H1 (cell line): ENCODE measurements around the gene IGFALS. TPM values are rescaled to one million over a fixed set of nuclear protein-coding genes. Genes with fewer than 3 reads are reported as not detected.

Experiments
- CTCF ChIA-PET: fragments of 300-600 bp; sonication (Branson Sonifier 250); formaldehyde crosslinking; loops from one replicate; lab custom pipeline; 2021; ENCODE audit not compliant: partially characterized antibody; lab: Charles Lee
- POLR2A ChIA-PET: fragments of 300-600 bp; sonication (Branson Sonifier 250); formaldehyde crosslinking; loops from one replicate; lab custom pipeline; 2021; ENCODE audit warnings: inconsistent platforms; ENCODE audit not compliant: partially characterized antibody; lab: Charles Lee
- DNase-seq, 2 experiments: peaks; one replicate each; pipeline versions ENCODE4 v3.0.0 to v3.0.0-alpha.2; 2010 to 2022; ENCODE audit warnings: low spot score in 2 of 2, low read depth in 1 of 2, mixed read lengths in 1 of 2
- FAIRE-seq: peaks from 2 replicates; lab custom pipeline; 2011; peaks lifted over from hg19 to GRCh38; lab: Jason Lieb, UNC
- H2AFZ ChIP-seq: 2 replicates; pipeline ENCODE4 v1.8.1; 2012; ENCODE audit warnings: low read length, inconsistent platforms
- H2AK5ac ChIP-seq: 2 replicates; pipeline ENCODE4 v1.6.1; 2013; ENCODE audit warnings: low read depth, low read length
- H2BK120ac ChIP-seq: replicated peaks from 2 replicates; pipeline ENCODE3; 2013; ENCODE audit warnings: low read depth, low read length, inconsistent platforms
- H2BK12ac ChIP-seq: 2 replicates; pipeline ENCODE4 v1.6.1; 2013; ENCODE audit warnings: low read depth, low read length
- H2BK15ac ChIP-seq: 2 replicates; pipeline ENCODE4 v1.6.1; 2013; ENCODE audit warnings: low read length
- H2BK20ac ChIP-seq: 2 replicates; pipeline ENCODE4 v1.6.1; 2013; ENCODE audit warnings: low read length
- H2BK5ac ChIP-seq: 2 replicates; pipeline ENCODE4 v1.6.1; 2013; ENCODE audit warnings: low read depth, low read length
- H3K14ac ChIP-seq: 2 replicates; pipeline ENCODE4 v1.6.1; 2013; ENCODE audit warnings: inconsistent platforms; ENCODE audit not compliant: insufficient read length
- H3K18ac ChIP-seq: 2 replicates; pipeline ENCODE4 v1.6.1; 2013; ENCODE audit warnings: low read length; ENCODE audit errors: extremely low read depth
- H3K23ac ChIP-seq: 2 replicates; pipeline ENCODE4 v1.6.1; 2013; ENCODE audit warnings: inconsistent platforms; ENCODE audit not compliant: insufficient read length
- H3K23me2 ChIP-seq: 2 replicates; pipeline ENCODE4 v1.6.1; 2013; ENCODE audit warnings: low read depth, low read length
- H3K27ac ChIP-seq: 2 replicates; pipeline ENCODE4 v1.6.1; 2011; ENCODE audit warnings: low read depth, low read length, inconsistent platforms
- H3K27me3 ChIP-seq, 4 experiments: replicated peaks in 1 of 4; 1 replicate in 1 of 4; 2 replicates in 3 of 4; pipeline versions ENCODE4 v1.6.1 to v1.8.1; 2011 to 2013; ENCODE audit warnings: low read length in 3 of 4, mild to moderate bottlenecking in 3 of 4, inconsistent platforms in 2 of 4, mixed read lengths in 2 of 4, moderate library complexity in 1 of 4; ENCODE audit not compliant: control insufficient read depth in 3 of 4, insufficient read depth in 3 of 4; ENCODE audit errors: extremely low read depth in 1 of 4
- H3K36me3 ChIP-seq, 4 experiments: 2 replicates each; pipeline versions ENCODE4 v1.6.1 to v1.8.1; 2011 to 2013; ENCODE audit warnings: mild to moderate bottlenecking in 4 of 4, low read length in 3 of 4, moderate library complexity in 2 of 4, control low read depth in 1 of 4, inconsistent platforms in 1 of 4; ENCODE audit not compliant: insufficient read depth in 4 of 4, control insufficient read depth in 2 of 4
- H3K4ac ChIP-seq: replicated peaks from 2 replicates; pipeline ENCODE3; 2013; ENCODE audit warnings: low read length, low read depth, mixed read lengths, inconsistent platforms; ENCODE audit not compliant: insufficient read length
- H3K4me1 ChIP-seq, 4 experiments: replicated peaks in 1 of 4; 1 replicate in 1 of 4; 2 replicates in 3 of 4; pipeline versions ENCODE4 v1.6.1 to v1.8.1; 2011 to 2013; ENCODE audit warnings: low read length in 3 of 4, inconsistent platforms in 2 of 4, mixed read lengths in 1 of 4; ENCODE audit not compliant: insufficient read depth in 4 of 4, control insufficient read depth in 3 of 4
- H3K4me2 ChIP-seq, 2 experiments: 2 replicates each; pipeline versions ENCODE4 v1.6.1 to v1.8.1; 2011 to 2013; ENCODE audit warnings: low read depth in 2 of 2, low read length in 2 of 2, control low read depth in 1 of 2, inconsistent platforms in 1 of 2, mild to moderate bottlenecking in 1 of 2; ENCODE audit not compliant: insufficient read depth in 1 of 2
- H3K4me3 ChIP-seq, 4 experiments: fragments of 200-600, 300-600 bp in 1 of 4; sonication (generic), shearing (Covaris generic), sonication (Bioruptor Twin) in 1 of 4; 2 replicates each; pipeline versions ENCODE4 v1.5.1 to v1.8.1; 2011 to 2016; ENCODE audit warnings: low read length in 4 of 4, low read depth in 3 of 4, control low read depth in 2 of 4, inconsistent platforms in 2 of 4, mild to moderate bottlenecking in 2 of 4, mixed read lengths in 1 of 4, moderate library complexity in 1 of 4; ENCODE audit not compliant: insufficient read depth in 2 of 4; ENCODE audit errors: extremely low read depth in 1 of 4
- H3K56ac ChIP-seq: replicated peaks from 2 replicates; pipeline ENCODE3; 2013; ENCODE audit warnings: low read depth, mild to moderate bottlenecking, mixed read lengths, low read length, inconsistent platforms; ENCODE audit not compliant: insufficient read length
- H3K79me1 ChIP-seq: 2 replicates; pipeline ENCODE4 v1.6.1; 2013; ENCODE audit warnings: low read depth, low read length, control low read depth
- H3K79me2 ChIP-seq, 2 experiments: 2 replicates each; pipeline versions ENCODE4 v1.6.1 to v1.8.1; 2012 to 2013; ENCODE audit warnings: low read length in 2 of 2, mild to moderate bottlenecking in 2 of 2, inconsistent platforms in 1 of 2; ENCODE audit not compliant: insufficient read depth in 2 of 2, control insufficient read depth in 1 of 2
- H3K9ac ChIP-seq, 4 experiments: replicated peaks in 1 of 4; 1 replicate in 1 of 4; 2 replicates in 3 of 4; pipeline versions ENCODE4 v1.6.1 to v1.8.1; 2011 to 2013; ENCODE audit warnings: low read depth in 3 of 4, low read length in 3 of 4, control low read depth in 2 of 4, mild to moderate bottlenecking in 2 of 4, moderate library complexity in 2 of 4, inconsistent platforms in 1 of 4; ENCODE audit errors: extremely low read depth in 1 of 4
- H3K9me3 ChIP-seq, 2 experiments: 2 replicates each; pipeline versions ENCODE4 v1.6.1 to v1.8.1; 2012 to 2013; ENCODE audit warnings: mild to moderate bottlenecking in 2 of 2, moderate library complexity in 2 of 2, control low read depth in 1 of 2, inconsistent platforms in 1 of 2, low read depth in 1 of 2, low read length in 1 of 2, mixed read lengths in 1 of 2; ENCODE audit not compliant: insufficient read depth in 2 of 2
- H4K20me1 ChIP-seq, 2 experiments: replicated peaks in 1 of 2; 2 replicates each; pipeline versions ENCODE3 to v1.8.1; 2011 to 2013; ENCODE audit warnings: inconsistent platforms in 2 of 2, low read length in 2 of 2, mild to moderate bottlenecking in 1 of 2; ENCODE audit not compliant: insufficient read depth in 2 of 2, control insufficient read depth in 1 of 2
- H4K5ac ChIP-seq: 2 replicates; pipeline ENCODE4 v1.6.1; 2013; ENCODE audit warnings: low read length, low read depth, mixed read lengths, inconsistent platforms; ENCODE audit not compliant: insufficient read length
- H4K8ac ChIP-seq: 2 replicates; pipeline ENCODE4 v1.8.0; 2013; ENCODE audit warnings: mild to moderate bottlenecking, moderate library complexity, low read length, inconsistent platforms; ENCODE audit not compliant: insufficient read depth; ENCODE audit errors: extremely low read depth
- H4K91ac ChIP-seq: replicated peaks from 2 replicates; pipeline ENCODE3; 2013; ENCODE audit warnings: low read length, mixed read lengths, inconsistent platforms; ENCODE audit not compliant: insufficient read length
- BRCA1 ChIP-seq: IDR thresholded peaks from 2 replicates; pipeline ENCODE4 v1.6.1; 2012; ENCODE audit warnings: low read depth, low read length, improper control_type of control experiment
- FOSL1 ChIP-seq: IDR thresholded peaks from 2 replicates; pipeline ENCODE4 v1.6.1; 2011; ENCODE audit warnings: mild to moderate bottlenecking, low read depth, low read length, moderate library complexity; ENCODE audit not compliant: insufficient read depth
- SUZ12 ChIP-seq: fragments of 200-600 bp; sonication (generic); IDR thresholded peaks from 2 replicates; pipeline ENCODE4 v1.6.1; 2012; ENCODE audit warnings: mild to moderate bottlenecking, inconsistent platforms, low read length, moderate library complexity, mixed read lengths
- TBP ChIP-seq: IDR thresholded peaks from 2 replicates; pipeline ENCODE4 v1.6.1; 2011; ENCODE audit warnings: low read depth, low read length, improper control_type of control experiment
- WGBS, 2 experiments: shearing (Covaris generic) in 1 of 2; methylation state at CpG; one replicate each; pipeline versions ENCODE4 v1.1.6 to v1.1.7; 2013 to 2015; ENCODE audit warnings: low lambda C conversion rate in 2 of 2, mixed read lengths in 2 of 2, inconsistent platforms in 1 of 2, low coverage in 1 of 2, missing lambda C conversion rate in 1 of 2; ENCODE audit not compliant: insufficient replicate concordance in 2 of 2, insufficient coverage in 1 of 2, insufficient read length in 1 of 2; ENCODE audit errors: extremely low coverage in 1 of 2, missing lambda C conversion rate in 1 of 2; 5-methylcytosine and 5-hydroxymethylcytosine counted together
- polyA plus RNA-seq, 7 experiments: library from polyadenylated mRNA; depleted of rRNA in 3 of 7; stranded (reverse) in 5 of 7; unstranded in 2 of 7; fragments of >200 nt in 5 of 7; fragments of 200-250 nt in 2 of 7; gene quantifications; 1 replicate in 5 of 7; 2 replicates in 1 of 7; 4 replicates in 1 of 7; pipeline versions ENCODE4 v1.2.1 to v1.2.3, GENCODE V29; 2011 to 2013; ENCODE audit warnings: missing spikeins in 2 of 7, mixed read lengths in 2 of 7
- total RNA-seq: library from RNA; stranded (reverse); fragmentation: NEBNext Ultra II Directional; extraction: Animal tissue kit (Norgen Biotek cat#: 25700); gene quantifications from 2 replicates; pipeline ENCODE4 v1.2.1, GENCODE V29; 2021
- TF ChIP-seq, protein P1 (sequence below), 3 experiments: IDR thresholded peaks; 1 replicate in 2 of 3; 2 replicates in 1 of 3; pipeline versions ENCODE4 v1.5.1 to v1.6.1; 2011; ENCODE audit warnings: low read length in 3 of 3, mild to moderate bottlenecking in 3 of 3, inconsistent platforms in 2 of 3, low read depth in 1 of 3, moderate library complexity in 1 of 3; ENCODE audit not compliant: insufficient read depth in 1 of 3; ENCODE audit errors: control extremely low read depth in 1 of 3

Gene IGFALS
- total and polyA plus RNA-seq, 2 of the 8 experiments (the other 6 are each of a cell fraction or from before 2014, with no cell fraction given) = not detected

DNA sequence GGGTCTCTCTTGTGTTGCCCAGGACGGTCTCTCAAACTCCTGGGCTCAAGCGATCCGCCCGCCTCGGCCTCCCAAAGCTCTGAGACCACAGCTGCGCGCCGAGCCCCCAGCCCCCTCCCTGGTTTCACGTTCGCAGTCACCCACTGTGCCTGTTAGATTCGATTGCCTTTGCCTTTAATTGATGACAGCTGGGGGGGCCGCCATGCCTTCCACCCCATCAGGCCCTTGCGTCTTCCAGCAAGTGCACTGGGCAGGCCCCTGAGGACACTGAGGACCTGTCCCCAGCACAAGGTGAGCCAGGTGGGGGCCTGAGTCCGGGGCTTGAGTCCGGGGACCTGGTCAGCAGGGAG, 3.3 kb downstream of the IGFALS start:
- CTCF ChIA-PET = interaction anchor here (0.5 kb wide), 1 partner anchor 1047 kb away, joined by 3 read pairs; no protein-coding TSS in a partner anchor
- no peak overlapping the region for H2AK5ac ChIP-seq
- H3K27ac ChIP-seq = no peak overlapping the region
- no peak for DNase-seq
- H3K27me3 ChIP-seq = no peaks in the 10 kb centered on the region
- H3K36me3 ChIP-seq = peaks cover 0 to 44% (median 2%) of the 10 kb centered on the region in 4 experiments; a peak in 4 of 8 replicates
- no peak overlapping the region for H2BK20ac ChIP-seq
- POLR2A ChIA-PET = interaction anchor here (1.4 to 4.2 kb wide), 2 partner anchors 11 to 15 kb away, joined by 3 to 26 read pairs; no protein-coding TSS in a partner anchor
- H3K9me3 ChIP-seq = no peaks in the 10 kb centered on the region; a peak in 1 of 4 replicates
- H2BK15ac ChIP-seq = no peak overlapping the region
- no peak overlapping the region for H2BK5ac ChIP-seq
- H4K8ac ChIP-seq = no peak overlapping the region
- H3K79me1 ChIP-seq = peaks cover 9% of the 10 kb centered on the region
- no peak overlapping the region for H2AFZ ChIP-seq
- FAIRE-seq = no peak
- H3K14ac ChIP-seq = no peak overlapping the region
- no peak overlapping the region for H3K9ac ChIP-seq
- H3K4me3 ChIP-seq = no peak overlapping the region
- peaks cover 0 to 16% of the 10 kb centered on the region in 2 experiments; a peak in 2 of 4 replicates for H3K79me2 ChIP-seq
- H3K4ac ChIP-seq = no peak overlapping the region
- no peaks in the 10 kb centered on the region for H3K23me2 ChIP-seq
- H2BK120ac ChIP-seq = no peak overlapping the region
- no peak for TF ChIP-seq FOSL1
- TF ChIP-seq, protein P1, sequence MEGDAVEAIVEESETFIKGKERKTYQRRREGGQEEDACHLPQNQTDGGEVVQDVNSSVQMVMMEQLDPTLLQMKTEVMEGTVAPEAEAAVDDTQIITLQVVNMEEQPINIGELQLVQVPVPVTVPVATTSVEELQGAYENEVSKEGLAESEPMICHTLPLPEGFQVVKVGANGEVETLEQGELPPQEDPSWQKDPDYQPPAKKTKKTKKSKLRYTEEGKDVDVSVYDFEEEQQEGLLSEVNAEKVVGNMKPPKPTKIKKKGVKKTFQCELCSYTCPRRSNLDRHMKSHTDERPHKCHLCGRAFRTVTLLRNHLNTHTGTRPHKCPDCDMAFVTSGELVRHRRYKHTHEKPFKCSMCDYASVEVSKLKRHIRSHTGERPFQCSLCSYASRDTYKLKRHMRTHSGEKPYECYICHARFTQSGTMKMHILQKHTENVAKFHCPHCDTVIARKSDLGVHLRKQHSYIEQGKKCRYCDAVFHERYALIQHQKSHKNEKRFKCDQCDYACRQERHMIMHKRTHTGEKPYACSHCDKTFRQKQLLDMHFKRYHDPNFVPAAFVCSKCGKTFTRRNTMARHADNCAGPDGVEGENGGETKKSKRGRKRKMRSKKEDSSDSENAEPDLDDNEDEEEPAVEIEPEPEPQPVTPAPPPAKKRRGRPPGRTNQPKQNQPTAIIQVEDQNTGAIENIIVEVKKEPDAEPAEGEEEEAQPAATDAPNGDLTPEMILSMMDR (IDR thresholded peaks at IDR 0.05; ENCODE audit: control extremely low read depth in 1 of 3, insufficient read depth in 1 of 3, low read depth in 1 of 3, low read length in 3 of 3) = no peak
- no peak for TF ChIP-seq SUZ12
- no peak for TF ChIP-seq BRCA1
- no peak for TF ChIP-seq TBP
- no peak overlapping the region for H2BK12ac ChIP-seq
- no peak overlapping the region for H3K23ac ChIP-seq
- no peak overlapping the region for H3K56ac ChIP-seq
- no peak overlapping the region for H3K4me2 ChIP-seq
- 85% methylated on average over 15 of the region's 15 CpGs; no CpG with 5 or more reads in 1 of the 2 experiments for whole genome bisulfite sequencing, 2 experiments
- H4K5ac ChIP-seq = no peak overlapping the region
- peaks cover 13 to 15% of the 10 kb centered on the region in 2 experiments for H4K20me1 ChIP-seq
- no peaks in the 10 kb centered on the region for H3K4me1 ChIP-seq
- H3K18ac ChIP-seq = no peak overlapping the region
- H4K91ac ChIP-seq = no peak overlapping the region
